ENCODE measurements around the gene DMAC2.
"Not testable (repeated sequence)": the region's sequence is repeated elsewhere in the genome, so short reads cannot be mapped to it uniquely, and the experiment has no call there.

DMAC2 gene

DNA sequence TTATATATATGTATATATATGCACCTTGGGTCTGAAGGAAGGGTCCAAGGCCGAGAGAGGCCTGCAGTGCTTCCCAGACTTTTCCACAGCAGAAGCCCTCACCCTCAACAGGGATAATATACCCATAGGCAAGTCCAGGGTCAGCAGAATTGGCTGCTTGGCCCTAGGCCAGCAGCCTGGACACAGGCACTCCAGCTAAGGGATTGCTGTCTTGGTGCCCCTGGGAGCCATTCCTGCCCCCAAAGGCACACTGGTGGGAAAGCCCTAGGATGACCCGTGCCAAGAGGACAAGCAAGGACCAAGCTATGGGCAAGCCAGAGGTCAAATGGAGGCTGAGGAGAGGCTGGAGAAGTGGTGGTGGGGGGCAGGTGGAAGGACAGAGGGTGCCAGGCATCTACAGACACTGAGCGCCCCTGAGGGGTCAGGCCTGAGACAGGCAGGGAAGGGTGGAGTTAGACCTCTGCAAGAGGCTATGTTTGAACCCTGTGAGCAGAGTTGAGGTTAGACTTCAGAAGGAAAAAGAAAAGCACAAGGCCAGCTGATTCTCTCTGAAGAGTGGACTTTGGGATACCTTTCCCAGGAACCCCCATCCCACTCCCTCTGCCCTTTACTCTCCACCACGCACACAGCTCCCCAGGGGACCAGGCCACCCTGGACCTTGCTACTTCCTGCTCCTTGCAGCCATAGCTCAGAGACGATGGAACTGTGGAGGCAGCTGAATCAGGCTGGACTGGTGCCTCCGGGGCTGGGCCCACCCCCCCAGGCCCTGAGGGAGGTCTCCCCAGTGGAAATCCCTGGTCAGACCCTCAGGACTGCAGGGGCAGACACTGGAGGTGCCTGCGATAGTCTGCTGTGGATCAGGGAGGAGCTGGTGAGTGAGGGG is 3.0 kb upstream of the DMAC2 start, which contains the start of gene ERICH4:
ERICH4 (plus strand) TSS at position 684 of the 883 bp plus-strand sequence; CDS start at position 698, 14 bp downstream.
- no peak for DNase-seq

- no peak for DNase-seq
Measured at GRCh38 chr19:41441321-41441945, 1.7 kb upstream of the DMAC2 start.

DNA sequence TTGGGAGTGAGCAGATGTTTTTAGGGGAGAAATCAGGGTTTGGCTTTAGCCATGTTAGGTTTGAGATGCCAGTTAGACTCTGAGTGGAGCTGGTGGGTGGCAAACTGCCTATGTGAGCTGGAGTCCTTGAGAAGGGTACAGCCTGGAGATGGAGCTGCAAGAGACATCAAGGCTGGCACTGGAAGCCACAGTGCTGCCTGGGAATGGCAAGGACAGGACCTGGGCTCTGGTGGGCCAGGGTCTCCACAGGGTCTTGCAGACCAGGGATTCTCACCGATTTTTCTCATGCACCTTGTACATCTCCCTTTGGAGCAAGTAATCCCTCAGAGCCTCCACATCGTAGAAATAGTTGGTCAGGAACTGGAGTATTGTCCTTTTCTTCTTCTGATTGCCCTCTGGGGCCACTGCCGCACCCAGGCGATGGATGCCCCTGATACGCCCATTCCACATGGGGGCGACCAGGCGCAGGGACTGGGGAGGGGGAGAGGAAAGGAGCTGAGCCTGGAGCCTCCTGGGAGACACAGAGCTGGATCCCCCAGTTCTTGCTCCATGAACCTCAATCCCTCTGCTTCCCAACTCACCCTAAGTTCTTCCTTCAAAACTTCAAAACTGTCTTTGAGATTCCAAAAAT is 1.7 kb downstream of the DMAC2 start:
- no peak for DNase-seq

- no peak for DNase-seq
Measured at GRCh38 chr19:41436674-41436951, 3.1 kb downstream of the DMAC2 start.

GRCh38 chr19:41435936-41436673 is 3.6 kb downstream of the DMAC2 start:
- no peak for DNase-seq

DNA sequence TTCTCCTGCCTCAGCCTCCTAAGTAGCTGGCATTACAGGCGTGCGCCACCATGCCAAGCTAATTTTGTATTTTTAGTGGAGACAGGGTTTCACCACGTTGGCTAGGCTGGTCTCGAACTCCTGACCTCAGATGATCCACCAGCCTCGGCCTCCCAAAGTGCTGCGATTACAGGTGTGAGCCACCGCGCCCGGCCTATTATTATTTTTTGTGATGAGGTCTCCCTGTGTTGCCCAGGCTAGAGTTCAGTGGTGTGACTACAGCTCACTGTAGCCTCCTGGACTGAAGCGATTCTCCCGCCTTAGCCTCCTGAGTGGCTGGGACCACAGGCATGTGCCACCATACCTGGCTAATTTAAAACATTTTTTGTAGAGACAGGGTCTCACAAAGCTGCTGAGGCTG is 4.3 kb downstream of the DMAC2 start:
- DNase-seq = not testable (repeated sequence)

- no peak for DNase-seq
Measured at GRCh38 chr19:41434450-41434849, 5.3 kb downstream of the DMAC2 start.

- DNase-seq = no peak
Measured at GRCh38 chr19:41433171-41433570, 6.5 kb downstream of the DMAC2 start.

DNA sequence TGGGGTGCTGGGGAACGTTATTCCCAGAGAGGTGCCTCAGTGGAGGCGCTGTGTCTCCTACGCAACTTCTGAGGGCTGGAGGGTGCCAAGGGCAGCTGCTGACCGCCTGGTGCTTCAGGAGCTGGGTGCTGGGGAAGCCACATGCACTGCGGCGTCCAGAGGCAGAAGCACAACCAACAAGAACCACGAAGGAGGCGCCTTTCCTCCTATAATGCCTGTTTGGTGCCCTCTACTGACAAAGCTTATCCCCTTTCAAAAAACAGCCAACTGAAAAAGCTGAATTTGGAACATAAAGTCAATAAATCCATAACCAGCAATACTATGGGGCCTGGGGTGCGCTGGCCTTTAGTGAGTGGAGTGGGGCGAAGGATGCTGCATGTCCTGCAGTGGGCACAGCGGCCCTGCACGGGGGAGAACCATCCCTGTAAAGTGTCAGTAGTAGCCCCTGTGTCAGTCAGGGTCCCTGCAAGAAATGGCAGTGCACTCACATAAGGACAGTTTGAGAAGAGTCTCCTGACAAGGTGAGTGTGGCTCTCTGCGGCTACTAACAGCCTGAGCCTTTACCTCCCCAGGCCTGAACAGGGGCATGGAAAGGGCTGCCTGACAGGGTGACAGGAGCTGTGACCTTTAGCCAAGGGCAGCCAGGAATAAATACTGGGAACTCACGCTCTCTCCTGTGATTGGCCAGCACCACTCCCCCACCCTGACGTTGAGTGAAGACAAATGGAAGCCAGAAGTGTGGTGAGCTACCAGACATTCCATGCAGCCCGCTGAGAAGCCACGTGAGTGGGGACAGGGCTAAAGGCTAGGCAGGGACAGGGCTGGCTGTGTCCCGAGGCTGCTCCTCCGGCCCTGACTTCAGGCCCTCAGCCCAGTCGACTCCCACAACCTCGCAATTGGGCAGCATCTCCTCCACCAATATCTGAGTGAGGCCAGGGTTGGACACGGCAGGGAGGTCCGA is 8.0 kb downstream of the DMAC2 start:
- DNase-seq = no peak

GRCh38 chr19:41430922-41431321 is 8.8 kb downstream of the DMAC2 start:
- DNase-seq = no peak

- no peak for DNase-seq
Measured at GRCh38 chr19:41428481-41428859, 11.2 kb downstream of the DMAC2 start.

GRCh38 chr19:41427647-41428480 is 11.8 kb downstream of the DMAC2 start:
- DNase-seq = no peak

DNA sequence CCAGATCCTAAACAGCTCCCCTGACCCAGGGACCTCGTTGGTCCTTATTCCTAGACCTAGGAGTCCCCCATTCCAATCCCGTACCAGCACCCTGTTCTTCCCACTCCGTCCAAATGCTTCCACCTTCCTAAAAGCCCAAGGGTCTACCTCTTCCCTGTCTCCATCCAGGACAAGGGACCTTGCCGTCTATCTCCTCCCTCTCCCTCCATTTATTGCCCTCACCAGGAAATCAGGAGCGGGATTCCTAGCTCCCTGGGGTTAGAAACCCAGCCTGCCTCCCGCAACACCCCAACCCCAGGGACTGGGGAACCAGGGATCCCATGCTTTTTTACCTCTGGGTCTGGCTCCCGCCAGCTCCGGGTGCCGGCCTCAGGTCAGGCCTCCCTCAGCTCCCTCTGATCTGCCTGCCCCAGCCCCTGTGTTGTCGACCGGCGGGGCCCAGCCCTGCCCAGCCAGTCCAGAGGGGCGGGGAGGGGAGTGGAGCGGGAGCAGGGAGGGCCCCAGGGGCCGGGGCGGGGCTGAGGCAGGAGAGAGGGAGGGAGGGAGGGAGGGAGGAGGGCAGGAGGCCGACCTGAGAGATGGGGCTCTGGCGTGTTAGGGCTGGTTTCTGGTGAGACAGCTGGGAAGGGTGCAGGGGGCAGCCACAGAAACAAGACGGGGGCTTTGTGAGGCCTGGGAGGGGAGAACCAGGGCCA is 12.6 kb downstream of the DMAC2 start, which contains the start of gene B3GNT8:
B3GNT8 (minus strand) TSS at position 423 of the 695 bp plus-strand sequence. CDS start 596 bp downstream, outside the sequence.
- peak; percentile 37 for DNase-seq

DNA sequence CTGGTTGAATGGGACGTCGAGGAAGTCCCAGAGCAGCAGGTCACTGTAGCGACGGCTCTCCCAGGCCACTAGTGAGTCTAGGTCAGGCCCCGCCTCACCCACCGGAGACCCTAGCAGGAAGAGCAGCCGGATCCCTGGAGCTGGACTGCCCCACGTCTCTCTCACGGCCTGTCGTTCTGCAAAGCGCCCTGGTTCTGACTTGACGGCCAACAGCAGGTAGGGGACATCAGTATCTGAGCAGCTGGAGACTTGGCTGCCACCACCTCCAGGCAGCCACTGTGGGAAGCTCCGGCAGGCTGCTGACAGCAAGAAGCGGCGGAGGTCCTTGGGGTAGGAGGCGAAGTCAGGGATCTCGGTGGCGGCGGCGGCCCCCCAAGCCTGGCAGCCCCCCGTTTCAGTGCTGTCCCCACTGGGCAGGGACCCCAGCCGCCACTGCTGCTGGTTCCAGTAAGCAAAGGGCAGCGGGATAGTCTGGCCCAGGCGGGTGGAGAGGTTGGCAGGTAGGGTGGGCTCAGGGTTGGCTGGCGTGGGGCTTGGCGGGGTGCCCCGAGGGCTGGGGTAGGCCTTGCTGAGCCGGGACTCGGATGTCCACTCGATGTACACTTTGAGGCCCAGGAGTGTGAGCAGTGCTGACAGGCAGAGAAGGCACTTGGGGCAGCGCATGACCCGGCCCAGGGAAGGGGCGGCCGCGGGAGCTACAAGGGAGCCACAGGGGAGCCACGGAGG is 13.4 kb downstream of the DMAC2 start:
- DNase-seq = no peak

GRCh38 chr19:41425174-41426115 is 14.3 kb downstream of the DMAC2 start:
- no peak for DNase-seq

- no peak for DNase-seq
Measured at GRCh38 chr19:41424335-41425173, 15.2 kb downstream of the DMAC2 start.

GRCh38 chr19:41422955-41423354 is 16.8 kb downstream of the DMAC2 start:
- no peak for DNase-seq

Measured in T1000 (cell line).